Renal cortex interstitium (tissue), 11 donors: Measurements from ENCODE around the gene FGF1. TPM values are rescaled to one million over a fixed set of nuclear protein-coding genes. Genes with fewer than 3 reads are reported as not detected.
A peak's percentile ranks its signal among the peaks of the same experiment; 100 is the strongest.

Experiments
- DNase-seq, 11 donors: peaks; one replicate each; pipeline ENCODE4 v3.0.0-alpha.2; 2013; ENCODE audit warnings: low read depth in 9 of 11, low spot score in 4 of 11; ENCODE audit errors: extremely low read depth in 1 of 11
- polyA plus RNA-seq, 3 donors: library from polyadenylated mRNA; unstranded; fragments of 120-200 nt; gene quantifications; one replicate each; pipeline ENCODE4 v1.2.1, GENCODE V29; 2013; ENCODE audit not compliant: insufficient read length in 3 of 3

The FGF1 gene
- polyA plus RNA-seq, 3 donors: 16.4 to 17.5 (median 17.3) TPM

- DNase-seq: no peak
These were observed 51.5 kb downstream of the FGF1 start for GRCh38 chr5:142634216-142635011.

- no peak for DNase-seq
These were observed 54.9 kb downstream of the FGF1 start for GRCh38 chr5:142630927-142631539.

GRCh38 chr5:142627383-142628217 is 58.3 kb downstream of the FGF1 start:
- no peak for DNase-seq

DNA sequence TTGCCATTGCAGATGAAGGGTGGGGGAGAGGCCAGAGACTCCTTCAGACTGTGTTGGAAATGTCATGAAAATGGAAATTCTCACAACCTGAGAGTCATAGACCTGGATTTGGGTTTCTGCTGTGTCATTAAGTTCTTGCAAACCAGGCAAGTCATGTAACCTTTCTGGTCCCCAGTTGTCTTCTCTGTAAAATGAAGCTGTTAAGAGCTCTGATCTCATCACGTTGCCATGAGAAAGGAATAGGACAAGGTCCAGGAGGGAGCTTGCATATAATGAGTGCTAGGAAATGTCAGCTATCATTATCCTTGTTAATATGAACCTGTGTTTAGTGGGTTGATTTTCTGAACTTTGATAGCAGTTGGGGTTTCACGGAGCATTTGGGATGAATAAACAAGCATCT is 59.1 kb downstream of the FGF1 start:
- no peak for DNase-seq

DNA sequence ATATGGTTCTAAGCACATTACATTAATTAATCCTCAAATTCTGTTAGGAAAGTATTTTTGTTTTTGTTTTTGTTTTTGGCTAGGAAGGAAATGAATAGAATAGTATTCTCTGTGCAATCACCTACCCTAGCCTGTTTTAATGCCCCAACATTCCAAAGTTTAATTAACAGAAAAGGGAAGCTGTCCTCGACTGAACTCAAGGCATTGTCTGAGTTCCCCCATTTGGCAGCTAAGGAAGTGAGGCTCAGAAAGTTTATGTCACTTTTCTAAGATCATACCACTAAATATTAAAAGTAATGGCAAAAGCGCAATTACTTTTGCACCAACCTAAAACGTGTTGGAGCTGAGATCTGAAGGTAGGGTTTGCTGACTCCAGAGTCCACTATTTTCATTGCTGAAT is 59.8 kb downstream of the FGF1 start:
- no peak for DNase-seq

DNA sequence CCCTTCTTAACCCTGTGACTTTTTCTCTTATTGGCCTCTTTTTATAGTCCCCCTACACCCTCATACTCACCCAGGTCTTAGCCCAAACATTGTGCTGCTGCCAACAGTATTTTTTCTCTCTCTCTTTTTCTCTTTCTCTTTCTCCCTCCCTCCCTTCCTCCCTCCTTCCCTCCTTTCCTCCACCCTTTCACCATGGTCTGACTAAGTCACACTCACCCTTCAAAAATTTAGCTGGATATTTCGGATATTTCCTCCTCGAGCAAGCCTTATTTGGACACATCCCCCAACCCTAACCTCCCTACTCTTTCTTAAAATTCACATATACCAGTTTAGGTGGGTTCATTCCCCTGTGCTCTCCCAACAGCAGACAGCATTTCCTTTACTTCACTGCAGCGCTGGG is 64.7 kb downstream of the FGF1 start:
- no peak for DNase-seq

DNA sequence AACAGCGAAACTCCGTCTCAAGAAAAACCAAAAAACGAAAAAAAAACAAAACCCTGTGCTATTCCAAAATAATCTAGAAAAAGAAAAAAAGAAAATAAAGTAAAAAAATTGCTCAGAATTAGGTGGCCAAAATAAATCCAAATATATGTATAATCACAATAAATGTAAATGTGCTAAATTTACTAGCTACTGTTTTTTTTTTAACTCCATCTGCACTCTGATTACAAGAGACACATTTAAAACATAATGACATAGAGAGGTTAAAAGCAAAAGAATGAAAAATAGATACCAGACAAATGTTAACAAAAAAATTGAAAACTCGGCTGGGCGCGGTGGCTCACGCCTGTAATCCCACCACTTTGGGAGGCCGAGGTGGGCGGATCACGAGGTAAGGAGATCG is 66.1 kb downstream of the FGF1 start:
- no peak for DNase-seq

- DNase-seq: no peak
These were observed 67.8 kb downstream of the FGF1 start for GRCh38 chr5:142618130-142618523.

GRCh38 chr5:142617416-142618129 is 68.3 kb downstream of the FGF1 start:
- DNase-seq: no peak

- DNase-seq: no peak
These were observed 69.9 kb downstream of the FGF1 start for GRCh38 chr5:142615948-142616347.

GRCh38 chr5:142614054-142614453 is 71.8 kb downstream of the FGF1 start:
- DNase-seq: no peak

DNA sequence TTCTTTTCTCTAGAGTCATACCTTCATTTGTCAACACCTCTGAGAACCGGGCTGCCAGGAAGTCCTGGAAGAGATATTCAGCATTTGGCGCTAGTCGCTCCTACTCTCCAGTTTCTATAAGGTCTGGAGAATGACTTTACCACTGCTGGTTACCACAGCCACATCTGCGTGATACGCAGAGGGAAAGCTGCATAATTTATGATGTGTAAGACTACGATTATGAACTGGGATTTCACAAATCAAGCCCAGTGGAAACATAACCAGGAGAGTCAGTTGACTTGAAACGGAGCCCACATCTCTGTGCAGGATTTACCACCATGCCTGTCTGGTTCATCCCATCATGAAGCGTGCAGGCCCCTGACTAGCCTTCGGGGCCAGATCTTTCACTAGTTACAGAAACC is 72.6 kb downstream of the FGF1 start:
- no peak for DNase-seq

GRCh38 chr5:142612494-142613270 is 73.2 kb downstream of the FGF1 start:
- no peak for DNase-seq

- peak in 3 of 11 donors; percentile 51 to 63 (median 60) for DNase-seq
These were observed 74.7 kb downstream of the FGF1 start for GRCh38 chr5:142611154-142611553.

DNA sequence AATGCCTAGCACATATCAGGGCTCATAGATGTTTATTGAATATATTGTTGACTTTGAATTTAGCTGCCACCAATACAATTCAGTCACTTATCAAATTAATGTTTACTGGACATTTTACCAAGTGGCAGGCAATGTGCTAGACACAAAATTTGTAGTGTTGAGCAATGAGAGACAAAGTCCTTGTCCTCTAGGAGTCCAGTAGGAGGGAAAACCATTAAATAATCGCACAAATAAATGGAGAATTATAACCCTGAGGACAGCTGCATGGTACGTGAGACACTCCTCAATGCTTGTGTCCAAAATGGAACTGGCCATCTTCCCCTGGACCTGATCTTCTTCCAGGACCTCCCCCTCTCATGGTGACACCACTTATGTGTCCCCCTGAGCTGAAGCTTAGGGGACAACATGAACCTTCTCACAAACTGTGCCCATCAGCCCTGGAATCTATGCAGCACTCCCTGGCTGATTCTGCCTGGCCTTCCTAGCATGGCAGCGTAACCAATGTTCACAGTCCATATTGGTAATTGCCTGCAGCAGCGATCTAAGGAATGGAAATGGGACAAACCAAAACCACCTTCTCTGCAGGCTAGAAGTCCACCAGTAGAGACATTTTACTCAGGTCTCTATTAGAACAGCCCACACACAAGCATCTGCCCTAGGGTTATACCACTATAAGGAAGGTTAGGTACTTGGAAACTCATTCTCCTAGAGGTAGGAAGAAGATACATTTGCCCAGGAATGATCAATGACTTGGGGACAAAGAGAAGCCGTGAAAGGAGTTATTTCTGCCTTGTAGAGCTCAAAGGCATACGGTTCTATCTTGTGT is 75.5 kb downstream of the FGF1 start:
- DNase-seq: no peak

GRCh38 chr5:142609142-142609541 is 76.7 kb downstream of the FGF1 start:
- no peak for DNase-seq

DNA sequence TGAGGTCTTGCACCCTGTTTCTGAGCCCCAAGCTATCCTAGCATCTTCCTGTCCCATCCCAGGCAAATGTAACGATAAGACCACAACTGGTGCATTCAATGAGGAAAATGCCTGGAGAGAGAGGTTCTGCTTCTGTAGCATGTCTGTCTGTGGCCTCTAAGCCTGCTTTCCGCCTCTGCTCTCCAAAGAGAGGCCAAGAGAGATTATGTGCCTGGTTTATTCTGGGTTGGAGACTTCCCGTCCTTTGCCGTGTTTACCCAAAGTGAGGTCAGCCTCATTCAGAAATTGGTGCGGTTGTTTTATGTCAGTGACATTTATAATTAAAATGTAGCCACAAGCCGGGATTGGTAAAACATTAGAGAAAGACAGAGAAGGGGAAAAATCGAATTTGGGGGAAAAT is 77.8 kb downstream of the FGF1 start:
- no peak for DNase-seq

- DNase-seq: no peak
These were observed 80.3 kb downstream of the FGF1 start for GRCh38 chr5:142605611-142606010.
